ENCODE results near the gene OTUB2. TPM values are rescaled to one million over a fixed set of nuclear protein-coding genes. Genes with fewer than 3 reads are reported as not detected.

OTUB2 gene
- 10 to 100 TPM; 12.6 to 25.0 (median 21.5) TPM for total RNA-seq

GRCh38 chr14:94026173-94026888, at the start of gene OTUB2:
OTUB2 (plus strand) TSS chr14:94026340; CDS start chr14:94026538, 198 bp downstream.
- intact Hi-C loops (cut with DNase I; ENCODE audit: low total_unique reads), result no loop called here
- H3K4me3 ChIP-seq (ENCODE audit: low read depth, poor library complexity, severe bottlenecking), result peak within 1 kb of the TSS; percentile 37
- 0% methylated on average over 18 to 25 of the region's 74 CpGs for WGBS, 2 donors
- peak; percentile 98 to 99 for DNase-seq (ENCODE audit: low spot score in 2 of 2)
- TF ChIP-seq POLR2A (IDR thresholded peaks at IDR 0.05) (no peak), CTCF (IDR thresholded peaks at IDR 0.05) (no peak)

DNA sequence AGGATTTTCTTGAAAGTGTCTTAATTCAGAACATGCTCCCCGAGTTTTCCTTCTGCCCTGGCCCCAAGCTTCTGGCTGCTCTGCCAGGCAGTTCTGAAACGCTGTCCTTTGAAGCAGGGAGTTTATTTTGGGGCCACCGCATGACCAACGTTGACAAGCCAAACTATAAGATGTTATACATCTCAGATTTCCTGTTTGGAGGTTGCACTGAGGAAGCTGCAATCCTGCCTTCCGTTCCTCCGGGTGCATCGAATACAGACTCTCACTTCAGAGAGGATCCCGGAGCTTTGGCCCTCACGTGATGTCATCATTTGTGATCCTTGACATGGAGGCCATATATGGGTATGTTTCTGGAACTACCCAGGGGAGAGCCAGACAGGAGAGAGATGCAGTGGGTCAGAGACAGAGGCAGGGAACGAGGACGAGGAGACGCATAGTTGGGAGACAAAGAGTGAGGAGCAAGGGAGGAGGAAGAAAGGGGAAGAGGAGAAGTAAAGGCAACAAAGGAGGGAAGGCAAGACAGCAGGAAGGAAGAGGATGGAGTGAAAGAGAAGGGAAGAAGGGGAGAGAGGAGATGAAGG, 49.6 kb upstream of the OTUB2 start, which contains the start of gene ASB2:
TSS of gene ASB2 (minus strand) at position 94 of the 581 bp plus-strand sequence. CDS start 12,031 bp downstream, outside the sequence.
- WGBS, 2 donors, result 35 to 51% methylated on average over 12 of the region's 12 CpGs
- DNase-seq (ENCODE audit: low spot score in 2 of 2), result no peak
- intact Hi-C loops (cut with DNase I; ENCODE audit: low total_unique reads), result no loop called here
- no peak within 1 kb of the TSS for H3K4me3 ChIP-seq (ENCODE audit: low read depth, poor library complexity, severe bottlenecking)
- TF ChIP-seq CTCF (IDR thresholded peaks at IDR 0.05) (no peak), POLR2A (IDR thresholded peaks at IDR 0.05) (no peak)

DNA sequence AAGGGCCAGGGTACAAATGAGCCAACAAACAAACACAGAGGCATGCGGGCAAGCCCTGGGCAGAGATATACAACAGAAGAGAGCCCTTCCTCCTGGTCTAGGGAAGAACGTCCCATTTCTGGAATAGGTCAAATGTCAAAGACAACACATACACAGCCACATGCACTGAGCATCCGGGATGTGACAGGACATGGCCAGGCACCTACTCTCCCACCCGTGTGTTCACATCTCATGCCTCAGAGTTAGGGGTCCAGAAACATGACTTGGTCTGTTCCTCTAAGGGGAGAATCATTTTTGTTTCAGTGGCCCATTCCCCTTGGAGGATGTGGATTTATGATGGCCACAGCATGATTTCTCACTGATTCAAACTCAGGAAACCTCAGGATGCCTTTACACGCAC, 49.0 kb upstream of the OTUB2 start:
- WGBS, 2 donors, result 81 to 88% methylated on average over 5 of the region's 5 CpGs
- TF ChIP-seq CTCF (IDR thresholded peaks at IDR 0.05) (no peak), POLR2A (IDR thresholded peaks at IDR 0.05) (no peak)

DNA sequence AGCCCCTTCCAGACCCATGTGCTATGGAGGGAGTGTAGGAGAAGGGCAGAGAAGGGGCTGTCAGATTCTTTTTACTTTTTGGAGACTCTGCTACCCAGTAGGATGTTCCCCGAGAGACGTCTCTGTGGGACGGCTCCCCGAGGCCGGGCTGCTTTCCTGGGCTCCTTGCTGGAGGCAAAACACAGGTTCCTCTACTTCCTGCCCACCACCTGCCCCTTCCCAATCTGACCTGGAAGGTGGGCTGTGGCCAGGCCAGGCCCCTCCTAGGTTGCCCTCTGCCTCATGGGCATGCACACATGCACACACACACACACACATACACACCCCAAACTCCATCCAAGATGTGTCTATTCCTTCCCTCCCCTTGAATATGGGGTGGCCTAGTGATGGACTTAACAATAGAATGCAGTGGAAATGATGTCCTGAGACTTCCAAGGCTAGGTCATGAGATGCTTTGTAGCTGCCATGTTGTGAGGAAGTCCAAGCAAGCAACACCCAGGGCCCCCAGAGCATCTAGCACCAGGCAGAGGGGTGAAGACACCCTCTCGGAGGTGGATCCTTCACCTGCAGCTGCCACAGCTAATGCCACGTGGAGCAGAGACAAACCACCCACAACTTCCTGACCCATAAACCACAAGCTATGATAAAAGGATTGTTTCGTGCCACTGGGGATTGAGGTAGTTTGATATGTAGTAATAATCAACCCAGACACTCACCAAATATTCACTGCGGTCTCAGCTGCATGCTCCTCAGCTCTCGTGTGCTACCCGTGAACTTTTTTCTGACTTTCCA, 48.2 kb upstream of the OTUB2 start:
- no peak for DNase-seq (ENCODE audit: low spot score in 2 of 2)
- no peak for TF ChIP-seq CTCF (IDR thresholded peaks at IDR 0.05)
- no peak for TF ChIP-seq POLR2A (IDR thresholded peaks at IDR 0.05)
- intact Hi-C loops (cut with DNase I; ENCODE audit: low total_unique reads), result no loop called here
- WGBS, 2 donors, result 86 to 89% methylated on average over 11 of the region's 11 CpGs
- no peak overlapping the region for H3K4me3 ChIP-seq (ENCODE audit: low read depth, poor library complexity, severe bottlenecking)

More for the DNA sequence above, 49.0 kb upstream of the OTUB2 start:
- no peak overlapping the region for H3K4me3 ChIP-seq (ENCODE audit: low read depth, poor library complexity, severe bottlenecking)
- intact Hi-C loops (cut with DNase I; ENCODE audit: low total_unique reads), result no loop called here
- no peak for DNase-seq (ENCODE audit: low spot score in 2 of 2)

GRCh38 chr14:93978735-93979134, 47.4 kb upstream of the OTUB2 start:
- no peak overlapping the region for H3K4me3 ChIP-seq (ENCODE audit: low read depth, poor library complexity, severe bottlenecking)
- no peak for DNase-seq (ENCODE audit: low spot score in 2 of 2)
- WGBS, 2 donors, result 81 to 82% methylated on average over 4 of the region's 4 CpGs
- TF ChIP-seq POLR2A (IDR thresholded peaks at IDR 0.05) (no peak), CTCF (IDR thresholded peaks at IDR 0.05) (no peak)
- intact Hi-C loops (cut with DNase I; ENCODE audit: low total_unique reads), result no loop called here

Measured in lower leg skin (tissue), 4 donors.